Retinal pigment epithelial cell (primary cell): ENCODE measurements around the gene TKTL2.

Source experiments
- DNase-seq: peaks from one replicate; pipeline ENCODE4 v3.0.0-alpha.2; 2010; ENCODE audit warnings: low read depth
- H3K4me3 ChIP-seq: 2 replicates; pipeline ENCODE4 v1.5.1; 2011; ENCODE audit warnings: mild to moderate bottlenecking, low read length, control low read depth, moderate library complexity
- TF ChIP-seq, protein P1 (sequence below): conservative IDR thresholded peaks from 2 replicates; pipeline ENCODE4 v1.5.1; 2011; ENCODE audit warnings: low read depth, low read length, control low read depth, inconsistent platforms

The TKTL2 gene

DNA sequence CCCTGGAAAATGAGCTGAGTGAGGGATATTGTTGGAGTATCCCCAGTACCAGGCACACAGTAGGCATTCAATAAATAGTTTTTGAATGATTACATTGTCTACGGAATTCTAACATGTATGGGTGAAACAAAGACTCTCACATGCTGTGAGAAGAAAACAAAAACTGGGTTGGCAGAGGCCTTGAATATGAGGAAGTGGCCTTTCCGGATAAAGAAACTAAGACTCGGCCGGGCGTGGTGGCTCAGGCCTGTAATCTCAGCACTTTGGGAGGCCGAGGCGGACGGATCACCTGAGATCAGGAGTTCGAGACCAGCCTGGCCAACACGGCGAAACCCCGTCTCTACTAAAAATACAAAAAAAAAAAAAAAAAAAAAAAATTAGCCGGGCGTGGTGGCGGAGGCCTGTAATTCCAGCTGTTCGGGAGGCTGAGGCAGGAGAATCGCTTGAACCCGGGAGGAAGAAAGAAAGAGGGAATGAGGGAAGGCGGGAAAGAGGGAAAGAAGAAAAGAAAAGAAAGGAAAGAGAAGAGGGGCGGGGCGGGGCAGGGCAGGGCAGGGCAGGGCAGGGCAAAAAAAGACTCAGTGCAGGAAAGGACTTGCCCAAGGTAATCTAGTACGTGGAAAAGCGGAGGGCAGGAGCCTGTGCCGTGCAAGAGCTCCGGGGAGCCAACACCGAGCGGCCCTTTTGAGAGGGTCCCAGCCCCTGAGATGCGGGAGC lies 20.2 kb upstream of the TKTL2 start:
- no peak for DNase-seq
- H3K4me3 ChIP-seq, result peak overlapping the region; percentile 87
- TF ChIP-seq, protein P1, sequence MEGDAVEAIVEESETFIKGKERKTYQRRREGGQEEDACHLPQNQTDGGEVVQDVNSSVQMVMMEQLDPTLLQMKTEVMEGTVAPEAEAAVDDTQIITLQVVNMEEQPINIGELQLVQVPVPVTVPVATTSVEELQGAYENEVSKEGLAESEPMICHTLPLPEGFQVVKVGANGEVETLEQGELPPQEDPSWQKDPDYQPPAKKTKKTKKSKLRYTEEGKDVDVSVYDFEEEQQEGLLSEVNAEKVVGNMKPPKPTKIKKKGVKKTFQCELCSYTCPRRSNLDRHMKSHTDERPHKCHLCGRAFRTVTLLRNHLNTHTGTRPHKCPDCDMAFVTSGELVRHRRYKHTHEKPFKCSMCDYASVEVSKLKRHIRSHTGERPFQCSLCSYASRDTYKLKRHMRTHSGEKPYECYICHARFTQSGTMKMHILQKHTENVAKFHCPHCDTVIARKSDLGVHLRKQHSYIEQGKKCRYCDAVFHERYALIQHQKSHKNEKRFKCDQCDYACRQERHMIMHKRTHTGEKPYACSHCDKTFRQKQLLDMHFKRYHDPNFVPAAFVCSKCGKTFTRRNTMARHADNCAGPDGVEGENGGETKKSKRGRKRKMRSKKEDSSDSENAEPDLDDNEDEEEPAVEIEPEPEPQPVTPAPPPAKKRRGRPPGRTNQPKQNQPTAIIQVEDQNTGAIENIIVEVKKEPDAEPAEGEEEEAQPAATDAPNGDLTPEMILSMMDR, result no peak

DNA sequence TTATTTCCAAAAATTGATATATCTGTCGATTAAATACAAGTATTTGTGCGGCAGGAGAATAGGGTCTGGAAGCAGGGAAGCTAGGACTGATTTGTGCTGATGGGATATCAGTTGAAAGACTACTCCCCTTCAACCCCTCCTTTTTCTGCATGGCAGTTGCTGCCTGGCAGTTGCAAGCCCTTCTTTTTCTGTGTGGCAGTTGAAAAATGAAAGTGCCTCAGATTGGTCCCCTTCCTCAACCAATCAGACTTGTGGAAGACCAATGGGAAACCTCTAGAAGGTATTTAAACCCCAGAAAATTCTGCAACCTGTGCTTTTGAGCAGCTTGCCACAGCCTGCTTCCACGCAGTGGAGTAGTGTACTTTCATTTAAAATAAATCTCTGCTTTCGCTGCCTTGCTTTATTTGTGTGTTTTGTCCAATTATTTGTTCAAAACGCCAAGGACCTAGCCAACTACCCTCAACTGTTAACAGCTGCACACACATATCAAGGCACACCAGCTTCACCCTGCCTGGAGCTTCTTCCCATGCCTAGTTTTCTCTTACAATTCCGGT lies 19.5 kb upstream of the TKTL2 start:
- H3K4me3 ChIP-seq, result no peak overlapping the region
- no peak for DNase-seq
- TF ChIP-seq, protein P1, result no peak

DNA sequence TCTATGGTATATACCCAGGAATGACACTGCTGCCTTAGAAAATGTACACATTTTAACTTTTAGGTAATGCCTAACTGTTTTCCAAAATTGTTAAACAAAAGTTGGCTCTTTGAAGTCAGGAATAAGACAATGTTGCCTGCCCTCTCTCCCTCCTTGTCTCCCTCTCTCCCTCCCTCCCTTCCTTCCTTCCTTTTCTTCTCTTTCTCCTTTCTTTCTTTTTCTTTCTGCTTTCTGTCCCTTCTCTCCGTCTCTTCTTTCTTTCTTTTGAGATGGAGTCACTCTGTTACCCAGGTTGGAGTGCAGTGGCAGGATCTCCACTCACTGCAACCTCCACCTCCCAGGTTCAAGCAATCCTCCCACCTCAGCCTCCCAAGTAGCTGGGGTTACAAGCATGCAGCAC lies 16.4 kb upstream of the TKTL2 start:
- TF ChIP-seq, protein P1, result no peak
- H3K4me3 ChIP-seq, result no peak overlapping the region
- DNase-seq, result no peak

DNA sequence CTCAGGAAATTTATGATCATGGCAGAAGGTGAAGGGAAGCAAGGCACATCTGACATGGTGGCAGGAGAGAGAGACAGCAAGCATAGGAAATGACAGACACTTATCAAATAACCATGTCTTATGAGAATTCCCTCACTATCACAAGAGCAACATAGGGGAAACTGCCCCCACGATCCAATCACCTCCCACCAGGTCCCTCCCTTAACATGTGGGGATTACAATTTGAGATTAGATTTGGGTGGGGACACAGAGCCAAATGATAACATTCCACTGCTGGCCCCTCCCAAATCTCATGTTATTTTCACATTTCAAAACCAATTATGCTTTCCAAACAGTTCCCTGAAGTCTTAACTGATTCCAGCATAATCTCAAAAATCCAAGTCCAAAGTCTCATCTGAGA lies 12.8 kb upstream of the TKTL2 start:
- H3K4me3 ChIP-seq, result no peak overlapping the region
- DNase-seq, result no peak

DNA sequence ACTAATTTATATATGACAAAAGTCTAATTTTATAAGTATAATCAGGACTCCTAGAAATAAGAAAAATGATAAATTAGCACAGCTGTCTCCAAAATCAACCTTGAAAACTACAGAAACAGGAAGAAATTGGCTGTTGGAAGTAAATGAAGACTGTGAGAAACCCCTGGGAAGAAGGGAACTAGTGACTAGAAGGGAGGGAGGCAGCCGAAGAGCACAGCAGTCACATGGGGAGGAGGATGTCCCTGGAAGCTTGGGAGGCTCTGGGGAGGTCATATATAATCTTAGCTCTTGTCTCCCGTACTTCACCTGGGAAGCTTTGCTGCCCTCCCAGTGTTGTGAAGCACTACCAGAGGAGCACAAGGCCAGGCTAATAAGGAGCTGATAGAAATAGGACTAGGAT lies 12.0 kb upstream of the TKTL2 start:
- DNase-seq, result no peak
- no peak overlapping the region for H3K4me3 ChIP-seq
- TF ChIP-seq, protein P1, result no peak

More for the DNA sequence above, 12.8 kb upstream of the TKTL2 start:
- TF ChIP-seq, protein P1, result no peak

DNA sequence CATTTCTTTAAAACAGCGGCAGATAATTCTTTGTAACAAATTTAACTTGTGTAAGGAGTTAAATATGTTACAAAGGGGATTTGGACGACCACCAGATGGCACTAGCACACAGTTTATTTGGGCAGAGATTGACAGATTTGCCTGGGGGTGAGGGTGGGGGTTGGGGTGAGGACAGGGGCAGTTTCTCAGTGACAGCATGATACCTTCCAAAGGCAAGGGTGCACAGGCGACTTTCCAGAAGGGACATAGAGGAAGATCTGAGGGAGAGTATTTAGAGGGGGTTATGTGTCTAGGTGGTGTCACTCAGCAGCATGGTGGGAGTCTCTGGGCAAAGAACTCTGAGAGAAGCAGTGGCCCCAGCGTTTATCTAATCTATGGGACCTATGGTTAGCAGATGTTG lies 11.4 kb upstream of the TKTL2 start:
- no peak overlapping the region for H3K4me3 ChIP-seq
- TF ChIP-seq, protein P1, result peak; percentile 64
- DNase-seq, result no peak

- TF ChIP-seq, protein P1, result no peak
- no peak for DNase-seq
- no peak overlapping the region for H3K4me3 ChIP-seq
Observed at GRCh38 chr4:163482190-163482589, 8.6 kb upstream of the TKTL2 start.
